H9 (cell line): ENCODE measurements around the gene GNPAT. TPM values are rescaled to one million over a fixed set of nuclear protein-coding genes. Genes with fewer than 3 reads are reported as not detected.

ENCODE experiments used
- DNase-seq: peaks from one replicate; pipeline ENCODE4 v3.0.0-alpha.2; 2017
- H2AFZ ChIP-seq: one replicate; pipeline ENCODE4 v1.6.1; 2013; ENCODE audit warnings: mild to moderate bottlenecking, low read length, control low read depth, moderate library complexity
- H2AK5ac ChIP-seq: 2 replicates; pipeline ENCODE4 v1.6.1; 2013; ENCODE audit warnings: low read length, control low read depth, mixed read lengths; ENCODE audit not compliant: insufficient read length
- H2BK120ac ChIP-seq: one replicate; pipeline ENCODE4 v1.6.1; 2013; ENCODE audit warnings: low read depth, mild to moderate bottlenecking, low read length, control low read depth, inconsistent platforms; ENCODE audit not compliant: poor library complexity, severe bottlenecking
- H2BK12ac ChIP-seq: 2 replicates; pipeline ENCODE4 v1.6.1; 2013; ENCODE audit warnings: low read length, control low read depth, mixed read lengths, low read depth; ENCODE audit not compliant: insufficient read length
- H2BK15ac ChIP-seq: 2 replicates; pipeline ENCODE4 v1.6.1; 2013; ENCODE audit warnings: low read depth, low read length, control low read depth
- H2BK20ac ChIP-seq: one replicate; pipeline ENCODE4 v1.6.1; 2013; ENCODE audit warnings: low read depth, mild to moderate bottlenecking, low read length, control low read depth, inconsistent platforms; ENCODE audit not compliant: poor library complexity, severe bottlenecking
- H2BK5ac ChIP-seq: 2 replicates; pipeline ENCODE4 v1.6.1; 2013; ENCODE audit warnings: low read length, control low read depth, mixed read lengths; ENCODE audit not compliant: insufficient read length
- H3K14ac ChIP-seq: 2 replicates; pipeline ENCODE4 v1.6.1; 2013; ENCODE audit warnings: low read length, control low read depth; ENCODE audit not compliant: insufficient read depth
- H3K18ac ChIP-seq: 2 replicates; pipeline ENCODE4 v1.6.1; 2013; ENCODE audit warnings: low read depth, mild to moderate bottlenecking, mixed read lengths, low read length, control low read depth; ENCODE audit not compliant: insufficient read length
- H3K23ac ChIP-seq: 2 replicates; pipeline ENCODE4 v1.6.1; 2013; ENCODE audit warnings: low read length, control low read depth, mixed read lengths, low read depth; ENCODE audit not compliant: insufficient read length
- H3K23me2 ChIP-seq: 2 replicates; pipeline ENCODE4 v1.6.1; 2013; ENCODE audit warnings: low read depth, mild to moderate bottlenecking, mixed read lengths, low read length, control low read depth; ENCODE audit not compliant: insufficient read length, poor library complexity, severe bottlenecking
- H3K27ac ChIP-seq: 2 replicates; pipeline ENCODE4 v1.5.1; 2013; ENCODE audit warnings: low read length, control low read depth, mixed read lengths, low read depth; ENCODE audit not compliant: insufficient read length
- H3K27me3 ChIP-seq: 2 replicates; pipeline ENCODE4 v1.6.1; 2013; ENCODE audit warnings: low read length, control low read depth, inconsistent platforms; ENCODE audit not compliant: insufficient read depth
- H3K4ac ChIP-seq: 2 replicates; pipeline ENCODE4 v1.6.1; 2013; ENCODE audit warnings: low read depth, mild to moderate bottlenecking, control low read depth, inconsistent platforms, low read length, moderate library complexity
- H3K4me1 ChIP-seq: 2 replicates; pipeline ENCODE4 v1.6.1; 2013; ENCODE audit warnings: low read length, control low read depth, inconsistent platforms; ENCODE audit not compliant: insufficient read depth
- H3K4me2 ChIP-seq: 2 replicates; pipeline ENCODE4 v1.6.1; 2013; ENCODE audit warnings: low read length, control low read depth, mixed read lengths; ENCODE audit not compliant: insufficient read length, insufficient read depth
- H3K56ac ChIP-seq: 2 replicates; pipeline ENCODE4 v1.6.1; 2013; ENCODE audit warnings: low read depth, mild to moderate bottlenecking, mixed read lengths, low read length, control low read depth; ENCODE audit not compliant: insufficient read length
- H3K79me1 ChIP-seq: 2 replicates; pipeline ENCODE4 v1.6.1; 2013; ENCODE audit warnings: low read depth, mild to moderate bottlenecking, moderate library complexity, low read length, control low read depth, inconsistent platforms; ENCODE audit not compliant: insufficient read depth, poor library complexity, severe bottlenecking
- H3K79me2 ChIP-seq: 2 replicates; pipeline ENCODE4 v1.6.1; 2013; ENCODE audit warnings: low read length, control low read depth, inconsistent platforms; ENCODE audit not compliant: insufficient read depth
- H3K9ac ChIP-seq: 2 replicates; pipeline ENCODE4 v1.6.1; 2013; ENCODE audit warnings: low read length, control low read depth, mixed read lengths; ENCODE audit not compliant: insufficient read length; ENCODE audit errors: extremely low read depth
- H3K9me3 ChIP-seq: one replicate; pipeline ENCODE4 v1.6.1; 2013; ENCODE audit warnings: low read depth, low read length, inconsistent platforms; ENCODE audit not compliant: control insufficient read depth
- H3T11ph ChIP-seq: one replicate; pipeline ENCODE4 v1.6.1; 2013; ENCODE audit warnings: mild to moderate bottlenecking, low read length, control low read depth, inconsistent platforms
- H4K20me1 ChIP-seq: one replicate; pipeline ENCODE4 v1.6.1; 2013; ENCODE audit not compliant: control insufficient read depth, insufficient read length, insufficient read depth
- H4K5ac ChIP-seq: 2 replicates; pipeline ENCODE4 v1.6.1; 2013; ENCODE audit warnings: low read depth, mild to moderate bottlenecking, mixed read lengths, low read length, control low read depth; ENCODE audit not compliant: insufficient read length
- H4K8ac ChIP-seq: replicated peaks from 2 replicates; pipeline ENCODE4 v1.6.1; 2013; ENCODE audit warnings: low read length, control low read depth, mixed read lengths, low read depth; ENCODE audit not compliant: insufficient read length
- H4K91ac ChIP-seq: 2 replicates; pipeline ENCODE4 v1.6.1; 2013; ENCODE audit warnings: low read depth, mild to moderate bottlenecking, moderate library complexity, mixed read lengths, low read length, control low read depth; ENCODE audit not compliant: insufficient read length
- H3K27ac Mint-ChIP-seq, 3 experiments: 2 replicates in 2 of 3; 3 replicates in 1 of 3; pipeline ENCODE4 v1.8.0; 2020 to 2021; ENCODE audit warnings: mixed read lengths in 3 of 3, mild to moderate bottlenecking in 1 of 3, moderate library complexity in 1 of 3
- H3K27me3 Mint-ChIP-seq: 2 replicates; pipeline ENCODE4 v1.8.0; 2021; ENCODE audit warnings: low read depth, mild to moderate bottlenecking, moderate library complexity, mixed read lengths
- H3K36me3 Mint-ChIP-seq, 3 experiments: 2 replicates in 2 of 3; 3 replicates in 1 of 3; pipeline ENCODE4 v1.8.0; 2020 to 2021; ENCODE audit warnings: low read depth in 3 of 3, mixed read lengths in 3 of 3; ENCODE audit not compliant: insufficient read depth in 1 of 3
- H3K4me1 Mint-ChIP-seq, 2 experiments: 2 replicates each; pipeline ENCODE4 v1.8.0; 2020; ENCODE audit warnings: mixed read lengths in 2 of 2
- H3K4me3 Mint-ChIP-seq, 2 experiments: 2 replicates in 1 of 2; 3 replicates in 1 of 2; pipeline ENCODE4 v1.8.0; 2020 to 2021; ENCODE audit warnings: mild to moderate bottlenecking in 2 of 2, mixed read lengths in 2 of 2, moderate library complexity in 1 of 2
- H3K9me3 Mint-ChIP-seq, 2 experiments: 2 replicates in 1 of 2; 3 replicates in 1 of 2; pipeline ENCODE4 v1.8.0; 2020; ENCODE audit warnings: mild to moderate bottlenecking in 2 of 2, mixed read lengths in 2 of 2, moderate library complexity in 1 of 2
- WGBS: extraction: QIAGEN DNeasy Blood & Tissue Kit; methylation state at CpG from one replicate; pipeline ENCODE4 v1.1.7; 2013; ENCODE audit warnings: missing lambda C conversion rate, low lambda C conversion rate, mixed read lengths; ENCODE audit not compliant: insufficient read length; ENCODE audit errors: extremely low coverage; 5-methylcytosine and 5-hydroxymethylcytosine counted together
- total RNA-seq: library from RNA; stranded (reverse); gene quantifications from 2 replicates; pipeline ENCODE4 v1.2.1, GENCODE V29; 2021
- TF ChIP-seq, protein P1 (sequence below): fragments of 200-600 bp; sonication (generic); conservative IDR thresholded peaks from 3 replicates; pipeline ENCODE4 v1.8.0; 2021; ENCODE audit warnings: antibody characterized with exemption, mild to moderate bottlenecking

The GNPAT gene
- total RNA-seq, 1 experiment from 2014 or later = 38.1 TPM

DNA sequence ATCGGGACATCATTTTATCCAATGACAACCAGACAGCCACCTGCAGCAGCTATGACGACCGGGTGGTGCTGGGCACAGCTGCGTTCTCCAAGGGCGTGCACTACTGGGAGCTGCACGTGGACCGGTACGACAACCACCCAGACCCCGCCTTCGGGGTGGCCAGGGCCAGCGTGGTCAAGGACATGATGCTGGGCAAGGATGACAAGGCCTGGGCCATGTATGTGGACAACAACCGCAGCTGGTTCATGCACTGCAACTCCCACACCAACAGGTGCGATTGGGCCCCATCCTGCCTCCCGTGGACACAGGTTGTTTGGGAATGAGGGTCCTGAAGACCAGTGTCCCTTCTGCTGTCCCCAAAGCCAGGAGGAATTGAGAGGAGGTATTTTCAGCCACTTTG is 32.0 kb upstream of the GNPAT start:
- H3K18ac ChIP-seq = no peak overlapping the region
- H3K4me1 Mint-ChIP-seq = peaks cover 12 to 13% of the 10 kb centered on the region in 2 experiments
- H2BK5ac ChIP-seq = no peak overlapping the region
- no peak overlapping the region for H3K4ac ChIP-seq
- no peak for DNase-seq
- no peak overlapping the region for H3K14ac ChIP-seq
- H3K23ac ChIP-seq = no peak overlapping the region
- no peak overlapping the region for H2AK5ac ChIP-seq
- no peak overlapping the region for H2BK12ac ChIP-seq
- TF ChIP-seq, protein P1, sequence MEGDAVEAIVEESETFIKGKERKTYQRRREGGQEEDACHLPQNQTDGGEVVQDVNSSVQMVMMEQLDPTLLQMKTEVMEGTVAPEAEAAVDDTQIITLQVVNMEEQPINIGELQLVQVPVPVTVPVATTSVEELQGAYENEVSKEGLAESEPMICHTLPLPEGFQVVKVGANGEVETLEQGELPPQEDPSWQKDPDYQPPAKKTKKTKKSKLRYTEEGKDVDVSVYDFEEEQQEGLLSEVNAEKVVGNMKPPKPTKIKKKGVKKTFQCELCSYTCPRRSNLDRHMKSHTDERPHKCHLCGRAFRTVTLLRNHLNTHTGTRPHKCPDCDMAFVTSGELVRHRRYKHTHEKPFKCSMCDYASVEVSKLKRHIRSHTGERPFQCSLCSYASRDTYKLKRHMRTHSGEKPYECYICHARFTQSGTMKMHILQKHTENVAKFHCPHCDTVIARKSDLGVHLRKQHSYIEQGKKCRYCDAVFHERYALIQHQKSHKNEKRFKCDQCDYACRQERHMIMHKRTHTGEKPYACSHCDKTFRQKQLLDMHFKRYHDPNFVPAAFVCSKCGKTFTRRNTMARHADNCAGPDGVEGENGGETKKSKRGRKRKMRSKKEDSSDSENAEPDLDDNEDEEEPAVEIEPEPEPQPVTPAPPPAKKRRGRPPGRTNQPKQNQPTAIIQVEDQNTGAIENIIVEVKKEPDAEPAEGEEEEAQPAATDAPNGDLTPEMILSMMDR = no peak
- WGBS = no CpG with 5 or more reads among the region's 14 CpGs
- H2BK120ac ChIP-seq = no peak overlapping the region
- no peak overlapping the region for H4K5ac ChIP-seq
- H3K4me3 Mint-ChIP-seq = no peak overlapping the region
- no peaks in the 10 kb centered on the region; a peak in 1 of 5 replicates for H3K9me3 Mint-ChIP-seq
- H3K79me1 ChIP-seq = no peaks in the 10 kb centered on the region
- no peak overlapping the region for H3T11ph ChIP-seq
- no peaks in the 10 kb centered on the region for H3K36me3 Mint-ChIP-seq
- no peak overlapping the region for H3K4me2 ChIP-seq
- H4K8ac ChIP-seq = no peak overlapping the region
- no peak overlapping the region for H2AFZ ChIP-seq
- H3K27me3 Mint-ChIP-seq = peaks cover 98% of the 10 kb centered on the region
- no peaks in the 10 kb centered on the region for H3K23me2 ChIP-seq
- H3K27ac ChIP-seq = no peak overlapping the region
- no peaks in the 10 kb centered on the region for H3K9me3 ChIP-seq
- no peak overlapping the region for H4K91ac ChIP-seq
- H3K9ac ChIP-seq = no peak overlapping the region
- H3K27me3 ChIP-seq = peaks cover 24% of the 10 kb centered on the region
- H3K4me1 ChIP-seq = no peaks in the 10 kb centered on the region
- H3K56ac ChIP-seq = no peak overlapping the region
- no peak overlapping the region for H2BK15ac ChIP-seq
- H3K79me2 ChIP-seq = no peaks in the 10 kb centered on the region
- H2BK20ac ChIP-seq = no peak overlapping the region
- H4K20me1 ChIP-seq = no peaks in the 10 kb centered on the region
- no peak overlapping the region for H3K27ac Mint-ChIP-seq
